ENCODE measurements around the gene CPLX1.

CPLX1 gene

DNA sequence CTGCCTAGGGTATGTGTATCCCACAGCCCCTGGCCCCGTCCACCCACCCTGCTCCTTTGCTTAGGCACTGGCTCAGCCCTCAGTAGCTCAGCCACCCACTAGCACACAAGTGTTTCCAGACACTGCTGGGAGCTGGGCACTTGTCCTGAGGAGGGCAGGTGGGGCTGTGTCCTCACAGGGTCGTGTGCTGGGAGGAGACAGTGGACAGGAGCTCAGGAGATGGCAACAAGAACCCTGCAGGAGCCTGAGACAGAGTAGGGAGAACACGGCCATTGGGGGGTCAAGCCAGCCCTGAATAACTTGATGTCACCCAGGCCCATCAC, 5.5 kb upstream of the CPLX1 start:
- no peak for DNase-seq

DNA sequence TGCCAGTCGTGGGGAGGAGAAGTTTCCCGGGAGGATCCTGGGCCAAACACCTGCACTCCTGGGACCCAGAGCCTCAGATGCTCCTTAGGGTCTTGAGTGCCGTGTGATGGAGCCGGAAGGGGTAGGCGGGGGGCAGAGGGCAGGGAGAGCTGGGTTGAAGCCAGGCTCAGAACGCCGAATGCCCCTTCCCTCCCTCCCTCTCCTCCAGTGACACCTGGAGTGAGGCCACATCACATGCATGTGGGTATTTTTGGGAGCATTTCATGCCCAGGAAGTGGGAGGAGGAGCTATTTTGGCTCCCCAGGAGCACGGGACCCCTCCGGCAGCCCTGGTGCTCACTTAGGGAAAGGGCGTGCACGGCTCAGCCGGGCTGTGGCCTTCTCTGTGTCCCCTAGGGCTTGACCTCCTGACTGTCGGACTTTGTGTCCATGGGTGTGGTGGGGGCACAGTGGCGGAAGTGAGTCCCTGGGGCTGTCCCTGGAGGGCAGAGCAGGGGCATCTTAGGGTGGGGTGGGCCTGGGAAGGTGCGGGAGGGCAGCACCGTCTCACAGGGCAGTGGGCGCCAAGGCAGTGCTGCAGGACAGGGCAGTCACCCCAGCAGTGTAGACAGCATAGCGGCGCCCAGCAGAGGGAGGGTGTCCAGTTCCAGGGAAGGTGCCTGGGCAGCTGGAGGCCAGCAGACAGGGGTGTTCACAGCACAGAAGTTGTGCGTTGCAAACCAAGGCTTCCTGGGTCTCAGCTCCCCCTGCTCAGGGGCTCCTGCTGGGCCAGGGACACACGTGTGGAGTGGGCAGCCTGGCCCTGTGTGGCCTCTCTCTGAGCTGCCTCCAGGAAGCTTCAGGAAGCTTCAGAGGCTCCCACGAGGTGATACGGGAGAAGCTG, 4.9 kb upstream of the CPLX1 start:
- peak; percentile 10 for DNase-seq

DNA sequence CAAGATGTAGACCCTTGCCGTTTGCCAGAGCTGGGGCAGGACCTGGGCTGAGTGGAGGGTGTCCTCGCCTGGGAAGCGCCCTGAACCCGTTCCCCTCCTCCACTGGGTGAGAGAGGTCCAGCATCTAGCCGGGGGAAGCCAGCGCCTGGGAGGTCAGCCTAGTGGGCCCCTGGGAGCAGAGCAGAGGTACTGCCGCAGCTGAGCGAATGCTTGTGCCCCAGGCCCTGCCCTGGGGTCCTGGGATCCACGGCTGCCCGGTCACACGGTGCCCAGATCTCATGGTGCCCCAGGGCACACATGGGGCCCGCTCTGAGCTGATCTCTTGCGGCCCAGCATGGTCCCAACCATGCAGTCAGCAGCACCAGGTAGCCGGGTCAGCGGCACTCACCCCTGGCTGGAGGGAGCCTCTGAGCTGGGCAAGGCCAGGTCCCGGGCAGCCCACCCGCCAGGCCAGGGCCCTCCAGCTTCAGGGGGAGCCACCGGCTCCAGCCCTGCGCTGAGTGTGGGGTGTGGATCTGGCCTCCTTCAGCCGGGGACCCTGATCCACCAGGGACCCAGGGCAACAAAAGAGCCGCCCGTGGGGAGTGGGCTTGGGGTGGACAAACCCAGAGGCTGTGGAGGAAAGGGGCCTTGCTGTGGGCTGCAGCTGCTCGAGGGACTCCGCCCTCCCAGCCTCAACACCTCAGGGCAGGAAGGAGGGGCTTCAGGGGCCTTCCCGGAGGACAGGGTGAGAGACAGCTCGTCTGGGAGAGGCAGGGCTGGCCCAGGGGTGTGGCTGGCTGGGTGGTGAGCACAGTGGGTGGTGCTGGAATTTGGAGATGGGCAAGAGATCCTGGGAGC, 4.1 kb upstream of the CPLX1 start:
- peak; percentile 9 for DNase-seq

DNA sequence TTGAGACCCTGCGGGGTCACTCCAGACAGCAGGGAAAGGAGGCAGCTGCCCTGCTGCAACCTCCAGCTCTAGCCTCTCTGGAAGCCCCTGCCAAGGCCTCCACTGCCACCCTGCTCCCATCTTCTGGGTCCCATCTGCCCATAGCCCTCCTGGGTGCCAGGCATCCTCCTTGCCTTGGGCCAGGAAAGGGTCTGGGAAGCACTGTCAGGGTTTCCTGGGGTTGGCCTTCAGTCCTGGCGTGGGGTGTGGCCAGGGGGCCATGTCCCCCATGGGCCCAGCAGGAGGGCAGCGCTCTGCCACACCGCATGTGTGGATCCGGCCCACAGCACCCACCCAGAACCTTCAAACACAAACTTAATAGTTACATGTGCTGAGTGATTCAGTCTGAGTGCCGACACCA, 3.4 kb upstream of the CPLX1 start:
- DNase-seq: no peak

DNA sequence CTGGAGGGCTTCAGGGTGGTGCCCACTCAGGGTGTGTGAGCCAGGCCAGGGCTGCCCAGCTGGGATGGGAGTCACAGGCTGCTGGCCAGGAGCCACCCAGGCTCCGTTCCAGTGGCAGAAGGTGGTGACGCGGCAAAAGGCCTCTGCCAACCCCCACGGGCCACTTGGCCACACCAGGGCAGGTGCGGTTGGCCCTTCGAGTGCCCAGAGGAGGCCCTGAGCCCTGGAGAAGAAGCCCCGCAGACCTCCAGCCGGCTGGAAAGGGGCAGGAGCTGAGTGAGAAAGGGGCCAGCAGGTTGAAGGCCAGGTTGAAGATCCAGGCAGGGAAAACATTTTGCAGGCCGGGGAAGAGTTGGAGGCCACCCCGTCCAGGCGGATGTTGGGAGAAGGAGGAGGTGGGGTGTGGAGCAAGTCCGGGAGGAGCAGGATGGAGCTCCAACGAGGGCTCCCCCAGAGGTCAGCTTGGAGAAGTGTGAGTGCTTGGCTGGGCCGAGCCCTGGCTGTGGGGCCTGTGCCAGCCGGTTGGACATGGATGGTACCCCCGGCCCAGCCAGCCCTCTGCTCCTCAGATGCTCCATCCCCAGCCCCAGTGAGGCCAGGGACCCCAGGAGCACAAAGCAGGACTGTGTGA, 2.8 kb upstream of the CPLX1 start:
- DNase-seq: peak; percentile 21

DNA sequence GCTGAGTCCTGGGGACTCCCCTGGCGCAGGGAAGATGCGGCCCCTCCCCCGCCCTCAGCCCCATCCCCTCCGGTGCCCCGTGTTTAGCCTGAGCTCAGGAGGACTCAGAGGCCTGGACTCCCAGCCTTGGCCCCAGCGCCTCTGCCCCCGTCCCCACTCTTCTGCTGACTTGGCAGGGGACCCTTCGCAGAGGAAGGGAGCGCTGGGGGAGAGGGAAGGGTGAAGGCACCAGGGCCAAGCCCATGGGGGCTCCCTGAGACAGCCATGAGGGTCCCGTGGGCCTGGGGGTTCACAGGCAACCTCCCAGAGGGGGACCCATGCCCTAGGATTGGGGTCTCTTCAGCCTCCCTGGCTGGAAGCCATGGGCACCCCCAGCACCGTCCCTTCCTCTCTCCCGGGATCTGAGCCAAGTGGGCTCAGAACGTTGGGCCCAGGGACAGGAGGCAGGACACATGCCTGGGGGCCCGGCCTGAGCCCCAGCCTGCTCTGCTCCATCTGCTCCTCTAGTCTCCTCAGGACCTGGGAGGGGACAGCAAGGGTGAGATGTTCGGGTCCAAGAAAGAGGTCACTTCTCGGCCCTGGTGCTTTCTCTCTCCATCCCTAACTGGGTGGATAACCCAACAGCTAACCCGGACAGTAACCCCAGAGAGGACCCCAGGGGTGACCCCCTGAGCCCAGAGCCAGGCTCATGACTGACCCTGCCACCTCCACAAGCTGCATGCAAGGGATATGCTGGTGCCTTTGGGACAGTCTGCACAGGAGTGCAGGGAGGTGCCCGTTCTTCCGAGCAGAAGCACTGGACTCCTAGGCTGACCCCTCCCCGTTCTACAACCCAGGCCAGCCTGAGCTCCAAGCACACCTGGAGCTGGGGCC, 1.5 kb upstream of the CPLX1 start:
- peak; percentile 16 for DNase-seq

DNA sequence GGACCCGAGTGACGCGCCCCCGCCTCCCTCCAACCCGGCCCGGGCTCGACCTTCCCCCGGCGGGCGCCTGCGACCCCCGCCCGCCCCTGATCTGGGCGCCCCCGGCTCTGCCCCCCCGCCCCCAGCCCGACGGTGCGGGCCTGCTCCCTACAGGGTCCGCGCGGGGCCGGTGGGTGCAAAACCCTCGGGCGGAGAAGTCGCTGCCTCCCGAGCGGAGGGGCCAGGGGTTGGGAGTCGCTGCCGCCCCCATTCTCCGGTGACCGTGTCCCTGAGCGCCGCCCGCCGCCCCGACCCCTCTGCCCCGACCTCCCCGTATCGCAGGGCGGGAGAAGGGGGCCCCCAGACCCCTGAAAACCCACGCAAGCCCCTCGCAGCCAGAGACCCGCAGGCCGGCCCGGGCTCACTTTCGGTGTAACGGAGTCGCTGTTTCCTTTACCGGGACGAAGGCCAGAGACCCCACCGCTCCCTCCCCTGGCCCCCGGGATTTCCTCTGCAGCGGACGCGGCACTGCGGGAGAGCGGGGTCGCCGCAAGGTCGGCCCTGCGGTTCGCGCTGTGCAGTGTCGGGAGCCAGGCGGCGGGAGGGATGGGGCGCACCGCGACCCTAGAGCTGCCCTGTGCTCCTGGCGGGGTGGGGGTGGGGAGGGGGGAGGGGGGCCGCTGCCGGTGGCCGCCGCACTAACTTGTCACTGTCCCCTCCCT, 729 bp upstream of the CPLX1 start:
- DNase-seq: no peak

DNA sequence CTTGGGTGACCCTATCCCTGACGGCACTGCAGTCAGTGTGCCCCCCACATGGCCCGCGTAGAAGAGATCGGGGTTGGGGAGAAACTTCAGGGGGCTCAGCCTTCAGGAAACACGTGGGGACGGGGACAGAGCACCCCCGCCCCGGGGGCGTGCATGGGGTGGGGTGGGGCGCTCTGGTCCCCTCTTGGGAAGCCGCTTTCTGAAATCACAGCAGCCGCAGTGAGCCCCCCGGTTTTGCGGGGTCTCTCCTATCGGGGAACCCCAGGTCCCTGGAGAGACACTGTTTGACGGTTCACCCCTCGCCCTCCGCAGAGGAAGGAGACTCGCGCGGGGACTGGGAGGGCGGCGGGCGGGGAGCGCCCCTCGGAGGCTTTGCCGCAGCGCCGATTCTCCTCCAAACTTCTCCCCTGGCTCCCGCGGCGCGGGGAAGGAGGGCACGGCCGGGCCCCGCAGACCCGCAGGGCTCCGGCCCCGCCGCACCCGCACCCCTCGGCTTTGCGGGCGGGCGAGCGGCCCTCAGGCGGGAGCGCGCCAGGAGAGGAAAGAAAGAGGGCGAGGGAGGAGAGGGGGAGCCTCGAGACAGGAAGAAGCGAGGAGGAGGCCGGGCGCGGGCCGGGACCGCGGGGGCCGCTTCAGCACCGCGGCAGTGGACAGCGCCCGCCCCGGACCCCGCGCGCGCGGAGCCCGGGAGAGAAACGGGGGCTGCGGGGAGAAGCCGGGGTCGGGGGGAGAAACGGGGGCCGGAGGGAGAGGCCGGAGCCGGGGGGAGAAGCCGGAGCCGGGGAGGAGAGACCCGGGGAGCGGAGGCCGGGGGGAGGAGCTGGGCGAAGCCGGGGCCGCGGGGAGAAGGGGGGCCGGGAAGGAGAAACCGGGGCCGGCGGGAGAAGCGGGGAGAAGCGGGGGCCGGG, 612 bp downstream of the CPLX1 start:
- DNase-seq: peak; percentile 46

DNA sequence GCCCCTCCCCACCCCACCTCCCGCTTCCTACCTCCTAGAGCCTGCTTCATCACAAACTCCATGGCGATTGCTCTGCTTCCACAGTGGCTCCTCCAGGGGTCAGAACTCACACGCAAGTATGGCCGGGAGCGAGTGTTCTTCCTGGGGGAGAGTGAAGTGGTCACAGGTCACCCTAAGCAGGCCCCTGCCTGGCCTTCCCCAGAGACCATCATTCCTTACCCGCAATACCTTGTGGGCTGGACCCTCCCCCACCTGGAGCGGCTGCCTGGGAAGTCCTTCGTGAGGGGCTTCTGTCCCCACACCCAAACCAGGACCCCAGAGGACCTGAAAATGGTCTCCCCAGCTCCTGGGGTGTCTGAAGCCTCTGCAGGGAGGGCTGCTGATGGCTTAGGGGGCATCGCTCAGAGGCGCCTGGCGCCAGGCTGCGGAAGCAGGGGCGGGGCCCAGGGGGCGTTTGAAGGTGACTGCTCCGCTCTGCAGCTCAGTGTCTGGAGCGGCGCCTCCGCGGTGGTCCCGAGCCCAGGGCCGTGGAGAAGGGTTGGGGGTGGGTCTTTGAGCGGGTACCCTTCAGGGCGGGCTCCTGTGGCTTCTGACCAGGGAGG, 1.4 kb downstream of the CPLX1 start:
- no peak for DNase-seq

DNA sequence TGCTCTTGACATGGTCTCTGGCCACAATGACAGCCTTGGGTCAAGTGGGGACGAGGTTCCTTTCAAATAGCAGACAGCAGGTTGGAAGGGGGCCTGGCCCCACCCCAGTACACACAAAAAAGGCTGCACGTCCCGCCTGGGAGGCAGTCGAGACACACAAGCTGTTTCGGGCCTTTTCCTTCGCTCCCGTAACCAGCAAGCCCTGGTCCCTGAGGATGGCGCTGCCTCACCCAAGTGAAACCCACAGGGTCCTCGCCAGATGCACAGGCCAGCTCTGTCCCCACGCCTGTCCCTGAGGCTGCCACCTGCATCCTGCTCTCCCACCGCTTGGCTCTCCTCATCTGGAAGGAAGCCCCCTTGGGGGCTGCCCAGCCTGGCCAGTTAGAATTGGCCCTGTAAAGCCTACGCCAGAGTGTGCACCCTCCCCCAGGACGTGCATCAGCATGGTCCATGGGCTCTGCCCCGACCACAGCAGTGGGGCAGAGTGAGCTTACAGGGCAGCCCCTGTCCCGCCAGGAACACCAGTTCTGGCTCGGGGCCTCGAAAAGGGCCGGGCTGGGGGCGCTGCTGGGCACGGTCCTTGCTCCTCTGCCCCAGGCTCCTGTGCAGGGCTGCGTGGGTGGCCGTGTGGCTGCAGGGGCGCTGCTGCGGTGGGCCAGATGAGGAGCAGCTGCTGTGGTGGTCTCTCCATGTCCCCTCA, 2.0 kb downstream of the CPLX1 start:
- no peak for DNase-seq

DNA sequence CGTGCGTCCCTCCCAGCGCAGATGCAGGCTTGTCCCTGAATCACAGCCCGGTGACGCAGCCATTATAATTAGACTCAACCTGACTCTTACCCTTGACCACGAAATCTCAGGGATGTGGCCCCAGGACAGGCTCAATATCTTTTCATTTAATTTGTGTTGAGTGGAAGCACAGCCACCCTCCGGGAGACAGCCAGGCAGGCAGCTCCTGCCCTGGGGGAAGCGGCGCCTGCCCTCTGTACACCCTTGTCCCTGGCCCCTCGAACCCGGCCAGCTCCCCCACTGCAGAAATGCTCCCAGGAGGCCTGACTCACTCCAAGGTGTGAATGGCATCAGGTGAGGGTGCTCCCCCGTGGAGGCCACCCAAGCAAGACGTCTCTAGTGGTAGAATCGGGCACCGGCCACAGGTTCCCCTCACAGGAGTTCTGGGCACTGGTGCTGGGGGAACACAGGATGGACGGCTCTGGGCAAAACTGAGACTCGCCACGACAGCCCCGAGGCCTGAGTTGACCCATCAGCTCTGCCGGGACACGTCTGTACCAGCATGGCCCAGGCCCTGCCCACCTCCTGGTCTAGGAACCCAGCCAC, 2.7 kb downstream of the CPLX1 start:
- DNase-seq: no peak

DNA sequence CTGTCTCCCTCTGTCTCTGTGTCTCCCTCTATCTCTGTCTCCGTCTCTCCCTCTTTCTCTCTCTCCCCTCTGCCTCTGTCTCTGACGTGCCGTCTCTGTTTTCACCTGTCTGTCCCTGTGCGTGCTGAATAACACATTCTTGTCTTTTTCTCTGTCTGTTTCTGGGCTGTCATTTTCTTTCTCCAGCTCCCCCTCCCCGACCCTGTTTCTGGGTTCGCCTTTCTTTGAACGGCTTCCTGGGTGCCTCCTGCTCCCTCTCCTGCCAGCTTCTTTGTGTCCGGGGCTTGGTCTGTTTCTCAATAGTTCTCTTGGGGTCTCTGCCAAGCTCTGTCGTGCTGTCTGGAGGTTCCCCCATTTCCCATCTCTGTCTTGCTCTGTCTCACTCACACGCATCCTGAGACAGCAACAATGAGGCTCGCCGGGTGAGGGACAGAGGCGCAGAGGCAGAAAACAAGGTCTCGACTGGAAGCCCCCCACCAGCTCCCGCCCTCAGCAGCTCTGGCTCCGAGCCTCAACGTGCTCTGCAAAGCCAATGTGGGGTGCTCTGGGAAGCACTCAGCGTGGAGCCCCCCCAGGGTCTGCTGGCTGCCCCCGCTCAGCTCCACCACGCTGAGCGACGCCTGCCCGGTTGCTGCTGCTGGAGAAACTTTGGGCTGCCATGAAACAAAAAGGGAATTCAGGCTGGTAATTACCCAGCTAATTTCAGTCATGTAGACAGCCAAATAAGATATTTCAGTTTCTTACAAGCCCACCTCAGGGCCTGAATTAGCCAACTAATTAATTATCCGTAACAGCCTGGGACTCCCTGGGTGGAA, 3.4 kb downstream of the CPLX1 start:
- no peak for DNase-seq

DNA sequence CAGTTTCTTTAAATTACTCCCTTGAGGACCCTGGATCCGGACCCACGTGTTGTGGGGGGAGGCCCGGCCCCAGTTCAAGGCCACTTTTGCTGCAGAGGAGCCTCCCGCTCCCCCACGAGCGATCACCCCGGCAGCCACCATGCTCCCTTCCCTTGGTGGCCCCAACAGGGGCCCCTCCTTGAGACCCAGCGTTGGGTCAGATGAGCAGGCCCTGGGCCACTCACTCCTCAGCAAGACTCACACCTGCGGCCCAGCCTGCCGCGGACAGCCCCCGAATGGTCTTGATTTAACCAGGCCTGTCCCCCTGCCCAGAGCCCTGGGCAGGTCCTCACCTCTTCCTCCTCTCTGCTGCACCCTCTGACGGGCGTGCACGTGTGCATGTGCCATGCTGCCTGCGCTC, 4.3 kb downstream of the CPLX1 start:
- no peak for DNase-seq

DNA sequence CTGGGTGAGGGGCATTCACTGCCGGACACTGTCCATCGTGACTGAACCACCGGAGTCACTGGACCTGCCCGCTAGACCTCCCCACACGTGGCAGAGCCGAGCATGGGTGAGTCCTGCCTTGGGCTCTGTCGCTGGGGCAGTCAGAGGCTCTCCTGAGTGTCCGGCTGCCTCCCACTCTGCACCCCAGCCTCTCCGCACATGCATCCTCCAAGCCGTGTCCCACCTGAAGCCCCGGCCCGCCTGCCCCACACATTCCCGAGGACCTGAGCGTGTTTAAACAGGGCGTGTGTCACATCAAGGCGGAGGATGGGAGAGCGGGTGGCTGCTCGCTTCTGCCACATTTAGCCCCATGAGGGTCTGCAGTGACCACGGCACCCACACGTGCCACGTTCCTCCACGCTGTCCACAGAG, 4.7 kb downstream of the CPLX1 start:
- no peak for DNase-seq

DNA sequence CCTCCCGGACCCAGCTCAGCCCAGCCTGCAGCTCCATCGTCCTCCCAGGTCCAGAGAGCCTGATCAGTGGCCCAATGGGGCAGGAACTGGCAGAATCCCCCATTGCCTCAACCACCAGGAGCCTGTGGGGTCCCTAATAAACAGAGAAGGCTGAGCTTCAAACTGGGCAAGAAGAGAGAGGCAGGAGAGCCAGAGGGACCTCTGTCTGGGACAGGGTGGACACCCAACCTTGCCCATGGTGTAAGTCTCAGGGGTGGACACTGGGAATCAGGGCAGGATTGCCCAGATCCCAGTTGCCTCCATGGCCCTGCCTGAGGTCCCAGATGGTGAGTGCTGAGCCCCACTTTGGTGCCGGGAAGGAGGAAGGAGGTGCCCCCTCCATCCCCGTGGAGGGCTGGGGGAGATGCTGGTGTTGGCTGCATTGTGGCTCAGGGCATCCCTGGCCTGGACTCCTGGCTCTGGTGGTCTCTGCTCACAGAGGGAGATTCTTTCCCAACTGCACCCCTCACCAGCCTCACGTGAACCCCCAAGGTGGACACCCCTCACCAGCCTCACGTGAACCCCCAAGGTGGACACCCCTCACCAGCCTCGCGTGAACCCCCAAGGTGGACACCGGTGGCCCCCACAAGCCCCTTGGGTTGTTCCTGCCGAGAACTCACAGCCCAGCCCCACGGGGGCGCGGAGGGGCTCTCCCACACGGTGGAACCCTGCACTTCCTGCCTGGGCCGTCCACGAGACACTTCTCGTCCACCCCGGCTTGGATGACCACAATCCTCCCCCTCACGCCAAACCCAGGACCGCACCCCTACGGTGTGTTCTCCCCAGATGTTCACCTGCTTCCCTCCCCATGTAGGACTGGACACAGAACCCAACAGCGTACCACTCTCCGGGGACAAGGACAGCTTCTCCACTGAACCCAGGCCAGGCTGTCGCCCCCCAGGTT, 5.4 kb downstream of the CPLX1 start:
- DNase-seq: no peak

DNA sequence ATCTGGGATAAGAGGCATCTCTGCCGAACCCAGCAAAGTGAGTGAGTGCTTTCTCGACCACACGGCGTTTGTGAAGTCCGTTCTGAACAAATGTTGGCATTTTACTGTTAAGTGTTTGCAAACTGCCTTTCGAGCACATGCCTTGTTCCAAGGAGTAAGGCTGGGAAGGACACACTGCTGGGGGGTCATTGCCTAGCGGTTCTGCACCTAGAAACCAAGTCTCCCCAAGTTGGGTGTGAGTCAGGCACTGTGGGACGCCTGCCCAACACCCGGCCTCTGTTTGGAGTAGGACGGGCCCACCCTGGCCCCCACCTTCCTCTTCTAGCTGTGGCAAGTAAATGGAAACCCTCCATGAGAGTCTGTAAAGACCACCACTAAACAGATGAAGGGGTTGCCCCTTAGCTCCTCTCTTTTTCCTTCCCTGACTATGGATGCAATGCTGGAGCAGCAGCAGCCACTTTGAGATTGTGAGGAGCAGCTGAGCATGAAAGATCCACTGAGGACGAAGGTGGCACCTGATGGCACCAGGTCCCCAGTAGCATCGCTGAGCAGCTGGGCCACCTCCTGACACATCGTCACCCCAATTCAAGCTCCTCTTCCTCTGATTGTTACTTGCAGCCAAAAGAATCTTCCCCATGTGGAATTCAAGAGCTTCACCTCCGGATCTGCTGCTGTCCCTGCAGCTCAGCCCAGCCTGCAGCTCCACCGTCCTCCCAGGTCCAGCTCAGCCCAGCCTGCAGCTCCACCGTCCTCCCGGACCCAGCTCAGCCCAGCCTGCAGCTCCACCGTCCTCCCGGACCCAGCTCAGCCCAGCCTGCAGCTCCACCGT, 6.3 kb downstream of the CPLX1 start:
- no peak for DNase-seq

All from femur (tissue), 1 donor.